ENCODE data around the gene NARS2. TPM values are rescaled to one million over a fixed set of nuclear protein-coding genes. Genes with fewer than 3 reads are reported as not detected.

The NARS2 gene, protein sequence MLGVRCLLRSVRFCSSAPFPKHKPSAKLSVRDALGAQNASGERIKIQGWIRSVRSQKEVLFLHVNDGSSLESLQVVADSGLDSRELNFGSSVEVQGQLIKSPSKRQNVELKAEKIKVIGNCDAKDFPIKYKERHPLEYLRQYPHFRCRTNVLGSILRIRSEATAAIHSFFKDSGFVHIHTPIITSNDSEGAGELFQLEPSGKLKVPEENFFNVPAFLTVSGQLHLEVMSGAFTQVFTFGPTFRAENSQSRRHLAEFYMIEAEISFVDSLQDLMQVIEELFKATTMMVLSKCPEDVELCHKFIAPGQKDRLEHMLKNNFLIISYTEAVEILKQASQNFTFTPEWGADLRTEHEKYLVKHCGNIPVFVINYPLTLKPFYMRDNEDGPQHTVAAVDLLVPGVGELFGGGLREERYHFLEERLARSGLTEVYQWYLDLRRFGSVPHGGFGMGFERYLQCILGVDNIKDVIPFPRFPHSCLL
- total RNA-seq = 9.6 and 12.5 TPM in 2 replicates

DNA sequence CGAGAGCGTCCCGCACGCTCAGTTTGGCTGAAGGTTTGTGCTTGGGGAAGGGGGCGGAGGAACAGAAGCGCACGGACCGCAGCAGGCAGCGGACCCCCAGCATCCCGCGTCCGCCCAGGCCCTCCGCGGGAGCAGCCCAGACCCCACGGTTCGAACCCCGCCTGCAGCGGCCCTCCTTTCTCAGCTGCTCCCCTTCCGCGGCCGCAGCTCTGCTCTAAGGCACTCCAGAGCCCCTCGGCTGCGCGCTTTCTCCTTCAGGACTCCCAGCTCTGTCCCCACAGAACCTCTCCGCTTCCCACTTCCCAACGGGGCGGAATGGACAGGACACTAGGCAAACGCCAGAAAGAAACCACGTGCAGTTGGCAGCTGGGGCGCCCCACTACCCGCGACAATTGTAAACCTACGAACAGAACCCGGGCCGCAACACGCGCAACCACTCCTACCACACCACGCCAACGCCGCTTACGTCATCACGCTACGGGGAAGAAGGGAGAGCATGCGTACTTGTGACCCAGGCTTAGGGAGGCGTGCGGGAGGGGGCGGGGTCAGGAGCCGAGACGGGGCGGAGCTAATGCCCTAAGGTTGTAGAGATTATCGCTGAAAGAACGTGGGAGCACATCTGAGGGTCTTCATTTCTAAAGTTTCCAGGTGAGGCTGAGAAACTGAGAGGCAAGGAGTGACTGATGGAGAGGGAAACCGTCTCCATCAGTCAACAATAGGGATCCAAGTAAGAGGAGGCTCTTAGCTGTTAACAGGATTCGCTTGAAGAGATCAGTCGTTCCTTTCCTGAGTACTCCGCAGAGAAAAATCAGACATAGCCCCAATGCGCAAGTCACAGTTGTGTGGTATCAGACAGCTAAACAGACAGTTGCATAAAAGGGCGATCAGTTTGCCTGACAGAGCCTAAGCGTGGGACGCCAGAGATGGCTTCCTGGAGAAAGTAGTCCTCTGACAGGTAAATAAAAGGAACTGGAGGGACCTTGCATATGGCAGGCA lies at the start of gene NARS2:
Gene NARS2 (minus strand): TSS at position 479 of the 996 bp plus-strand sequence. CDS start 376 bp downstream, at position 103.

DNA sequence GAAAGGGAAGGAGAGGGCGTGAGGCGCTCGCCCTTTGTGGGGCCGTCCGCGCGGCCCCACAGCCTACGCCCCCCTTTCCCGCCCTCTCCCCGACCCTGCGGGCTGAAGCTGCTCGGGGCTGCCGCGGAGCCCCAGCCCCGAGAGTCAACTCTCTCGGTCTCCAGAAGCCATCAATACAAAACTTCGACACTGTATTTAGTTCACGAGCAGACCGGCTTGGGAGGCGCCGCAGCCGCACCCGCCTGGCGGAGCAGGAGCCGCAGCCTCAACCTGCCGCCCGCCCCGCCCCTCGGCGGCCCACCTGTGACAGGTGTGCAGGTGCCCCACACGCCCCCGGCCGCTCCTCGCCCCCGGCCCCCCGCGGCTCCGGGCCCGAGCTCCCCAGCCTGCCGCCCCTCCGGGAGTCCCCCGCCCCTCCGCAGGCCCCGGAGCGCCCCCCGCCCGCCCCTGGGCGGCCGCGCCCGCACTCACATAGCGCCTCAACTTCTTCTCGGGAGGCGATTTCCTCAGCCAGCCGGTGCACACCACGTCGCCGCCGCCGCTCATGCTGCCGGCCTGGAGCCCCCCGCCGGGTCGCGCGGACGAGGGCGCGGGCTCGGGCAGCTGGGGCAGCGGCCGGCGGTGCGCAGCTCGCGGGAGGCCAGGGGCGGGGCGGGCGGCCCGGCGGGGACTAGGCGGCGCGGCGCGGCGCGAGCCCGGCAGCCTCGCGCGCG lies 157.3 kb downstream of the NARS2 start, which contains the start of gene GAB2:
Gene GAB2 (minus strand): TSS at position 646 of the 713 bp plus-strand sequence. CDS start 100 bp downstream, at position 546.

Small RNA genes lying within 50 kb of the gene (small RNA-seq; reads per million reads assigned to genes)
- not detected for gene RNU6-311P

Other genes starting within 250 kb of the NARS2 start
- gene GAB2, start 157.0 kb downstream of the NARS2 start, total RNA-seq = 16.9 and 22.0 TPM in 2 replicates

All from hair follicle dermal papilla cell (primary cell).